HG03039 (cell line): ENCODE results near the gene TMEM53.
"Not testable (repeated sequence)": the region's sequence is repeated elsewhere in the genome, so short reads cannot be mapped to it uniquely, and the experiment has no call there.

Experiments
- ATAC-seq: cut with Tn5 transposase; IDR thresholded peaks from one replicate; pipeline ENCODE4 v1.9.1; 2021; ENCODE audit warnings: mild to moderate bottlenecking, moderate library complexity; ENCODE audit not compliant: unreplicated experiment

Gene TMEM53

GRCh38 chr1:44673675-44674112, 587 bp downstream of the TMEM53 start:
- peak; percentile 1 for ATAC-seq

GRCh38 chr1:44672961-44673674, 1.2 kb downstream of the TMEM53 start:
- ATAC-seq, result no peak

GRCh38 chr1:44672254-44672955, 1.9 kb downstream of the TMEM53 start:
- no peak for ATAC-seq

GRCh38 chr1:44670751-44671640, 3.3 kb downstream of the TMEM53 start:
- no peak for ATAC-seq

GRCh38 chr1:44666719-44667118, 7.6 kb downstream of the TMEM53 start:
- not testable (repeated sequence) for ATAC-seq

GRCh38 chr1:44664730-44665370, 9.4 kb downstream of the TMEM53 start:
- ATAC-seq, result no peak

- ATAC-seq, result no peak
Observed at GRCh38 chr1:44663417-44663816, 10.9 kb downstream of the TMEM53 start.

GRCh38 chr1:44662683-44663030, 11.6 kb downstream of the TMEM53 start:
- no peak for ATAC-seq

- no peak for ATAC-seq
Observed at GRCh38 chr1:44661781-44662682, 12.2 kb downstream of the TMEM53 start.

- ATAC-seq, result no peak
Observed at GRCh38 chr1:44660176-44660575, 14.1 kb downstream of the TMEM53 start.

GRCh38 chr1:44659566-44659965, 14.7 kb downstream of the TMEM53 start:
- ATAC-seq, result no peak

GRCh38 chr1:44655609-44656008, 18.7 kb downstream of the TMEM53 start:
- ATAC-seq, result no peak

- ATAC-seq, result no peak
Observed at GRCh38 chr1:44654621-44655187, 19.6 kb downstream of the TMEM53 start.

GRCh38 chr1:44653107-44653964, 20.9 kb downstream of the TMEM53 start:
- ATAC-seq, result no peak

GRCh38 chr1:44652445-44653106, 21.7 kb downstream of the TMEM53 start:
- ATAC-seq, result no peak

- no peak for ATAC-seq
Observed at GRCh38 chr1:44651069-44651468, 23.2 kb downstream of the TMEM53 start.

GRCh38 chr1:44650159-44650831, 24.0 kb downstream of the TMEM53 start:
- no peak for ATAC-seq

- ATAC-seq, result no peak
Observed at GRCh38 chr1:44649788-44650158, 24.5 kb downstream of the TMEM53 start.
